ENCODE measurements around the gene PSMB8.
A peak's percentile ranks its signal among the peaks of the same experiment; 100 is the strongest.

The PSMB8 gene

GRCh38 chr6:32839356-32839755, 4.5 kb downstream of the PSMB8 start:
- POLR2A ChIA-PET (ENCODE audit: low non-redundant PET): interaction anchor here (1.7 kb wide), 1 partner anchor 14 kb away, joined by 10 read pairs; the partner anchor contains the start of genes PSMB9 and TAP1
- CTCF ChIA-PET: interaction anchor here (0.6 to 3.1 kb wide), 13 partner anchors 15 to 1572 kb away, joined by 3 to 55 read pairs (median 4); partner anchors contain the start of genes PSMB9 and TAP1
- peak overlapping the region; percentile 85 for H3K27ac ChIP-seq
- TF ChIP-seq, protein P1, sequence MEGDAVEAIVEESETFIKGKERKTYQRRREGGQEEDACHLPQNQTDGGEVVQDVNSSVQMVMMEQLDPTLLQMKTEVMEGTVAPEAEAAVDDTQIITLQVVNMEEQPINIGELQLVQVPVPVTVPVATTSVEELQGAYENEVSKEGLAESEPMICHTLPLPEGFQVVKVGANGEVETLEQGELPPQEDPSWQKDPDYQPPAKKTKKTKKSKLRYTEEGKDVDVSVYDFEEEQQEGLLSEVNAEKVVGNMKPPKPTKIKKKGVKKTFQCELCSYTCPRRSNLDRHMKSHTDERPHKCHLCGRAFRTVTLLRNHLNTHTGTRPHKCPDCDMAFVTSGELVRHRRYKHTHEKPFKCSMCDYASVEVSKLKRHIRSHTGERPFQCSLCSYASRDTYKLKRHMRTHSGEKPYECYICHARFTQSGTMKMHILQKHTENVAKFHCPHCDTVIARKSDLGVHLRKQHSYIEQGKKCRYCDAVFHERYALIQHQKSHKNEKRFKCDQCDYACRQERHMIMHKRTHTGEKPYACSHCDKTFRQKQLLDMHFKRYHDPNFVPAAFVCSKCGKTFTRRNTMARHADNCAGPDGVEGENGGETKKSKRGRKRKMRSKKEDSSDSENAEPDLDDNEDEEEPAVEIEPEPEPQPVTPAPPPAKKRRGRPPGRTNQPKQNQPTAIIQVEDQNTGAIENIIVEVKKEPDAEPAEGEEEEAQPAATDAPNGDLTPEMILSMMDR (conservative IDR thresholded peaks at IDR 0.05; ENCODE audit: low read depth): no peak
- no peak for DNase-seq (ENCODE audit: low spot score)

DNA sequence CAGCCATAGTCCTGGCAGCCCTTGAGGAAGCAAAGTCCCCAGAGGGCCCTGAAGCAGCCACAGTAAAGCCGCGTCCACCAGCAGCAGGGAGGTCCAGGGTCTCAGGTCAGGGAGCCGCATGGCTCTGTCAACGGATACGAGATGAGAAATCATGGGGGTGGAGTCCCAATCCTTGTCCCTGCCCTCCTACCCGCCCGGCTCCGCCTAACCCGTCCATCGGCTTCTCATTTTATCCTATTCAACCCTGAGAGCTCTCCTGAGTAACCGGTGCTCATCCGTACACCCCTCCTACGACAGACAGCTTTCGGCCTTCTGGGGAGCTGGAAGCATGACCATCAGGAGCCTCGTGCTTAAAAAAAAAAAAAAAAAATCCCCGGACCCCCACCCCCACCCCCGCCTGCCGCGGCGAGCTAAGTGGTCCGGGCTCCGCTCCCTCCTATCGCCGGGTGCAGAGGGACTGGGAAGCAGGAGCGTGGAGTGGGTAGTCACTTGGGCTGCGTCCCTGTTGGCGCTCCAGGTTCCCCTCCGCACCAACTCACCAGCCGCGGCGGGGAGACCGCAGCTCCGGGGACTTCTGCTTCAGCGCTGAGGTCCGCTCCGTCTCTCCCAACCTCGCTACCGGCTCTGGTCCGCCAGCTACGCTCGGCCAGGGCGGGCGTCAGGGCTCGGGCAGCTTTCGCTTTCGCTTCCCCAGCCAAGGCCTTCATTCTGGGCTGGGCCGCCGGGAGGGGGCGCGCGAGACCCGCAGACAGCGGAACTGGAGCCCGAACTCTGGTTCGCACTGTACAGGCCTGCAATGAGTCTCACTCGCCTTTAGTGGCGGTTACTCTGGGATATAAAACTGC, 5.5 kb downstream of the PSMB8 start, which contains the start of gene TAP2:
TAP2 (minus strand) TSS at position 626 of the 845 bp plus-strand sequence; CDS start at position 120, 506 bp downstream.
- CTCF ChIA-PET: interaction anchor here (0.6 to 3.1 kb wide), 18 partner anchors 12 to 396 kb away, joined by 3 to 55 read pairs (median 4); partner anchors contain the start of genes PSMB9 and TAP1
- POLR2A ChIA-PET (ENCODE audit: low non-redundant PET): interaction anchor here (0.5 to 1.7 kb wide), 4 partner anchors 15 to 746 kb away, joined by 4 to 10 read pairs (median 8); partner anchors contain the start of genes PSMB9 and TAP1
- TF ChIP-seq, protein P1 (conservative IDR thresholded peaks at IDR 0.05; ENCODE audit: low read depth): peak; percentile 94
- DNase-seq (ENCODE audit: low spot score): peak; percentile 95
- H3K27ac ChIP-seq: peak within 1 kb of the TSS; percentile 85

- ChIA-PET CTCF (interaction anchor here (0.6 to 3.1 kb wide), 7 partner anchors 12 to 109 kb away, joined by 3 to 55 read pairs (median 8); partner anchors contain the start of genes PSMB9 and TAP1), POLR2A (ENCODE audit: low non-redundant PET) (interaction anchor here (1.4 to 1.7 kb wide), 2 partner anchors 16 to 30 kb away, joined by 10 read pairs; partner anchors contain the start of genes PSMB9 and TAP1)
- peak overlapping the region; percentile 85 for H3K27ac ChIP-seq
- TF ChIP-seq, protein P1 (conservative IDR thresholded peaks at IDR 0.05; ENCODE audit: low read depth): no peak
- peak; percentile 50 for DNase-seq (ENCODE audit: low spot score)
These were observed 6.2 kb downstream of the PSMB8 start for GRCh38 chr6:32837651-32838113.

DNA sequence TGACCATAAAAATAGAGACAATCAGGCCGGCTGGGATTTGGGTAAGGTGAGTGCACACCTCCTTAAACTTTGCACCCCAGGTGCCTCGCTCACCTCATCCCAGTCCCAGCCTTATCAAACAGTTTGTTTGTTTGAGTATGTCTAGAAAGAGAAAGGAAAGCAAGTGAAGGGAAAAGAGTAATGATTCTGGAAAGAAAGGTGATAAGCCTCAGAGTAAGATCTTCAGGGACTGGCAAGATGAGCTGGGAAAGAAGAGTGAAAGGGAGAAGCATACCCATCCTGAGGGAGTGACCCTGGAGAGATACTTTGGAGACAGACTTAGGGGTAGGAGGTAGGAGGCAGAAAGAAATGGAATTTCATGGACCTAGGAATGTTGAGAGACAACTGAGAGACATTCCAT, 7.0 kb downstream of the PSMB8 start:
- ChIA-PET POLR2A (ENCODE audit: low non-redundant PET) (no interaction called here), CTCF (interaction anchor here (0.6 kb wide), 1 partner anchor 282 kb away, joined by 3 read pairs; no protein-coding TSS in a partner anchor)
- no peak overlapping the region for H3K27ac ChIP-seq
- no peak for DNase-seq (ENCODE audit: low spot score)
- TF ChIP-seq, protein P1 (conservative IDR thresholded peaks at IDR 0.05; ENCODE audit: low read depth): no peak

GRCh38 chr6:32835167-32835893, 8.5 kb downstream of the PSMB8 start:
- no peak for DNase-seq (ENCODE audit: low spot score)
- no peak overlapping the region for H3K27ac ChIP-seq
- TF ChIP-seq, protein P1 (conservative IDR thresholded peaks at IDR 0.05; ENCODE audit: low read depth): no peak
- ChIA-PET POLR2A (ENCODE audit: low non-redundant PET) (no interaction called here), CTCF (interaction anchor here (0.6 kb wide), 1 partner anchor 113 kb away, joined by 3 read pairs; no protein-coding TSS in a partner anchor)

- CTCF ChIA-PET: no interaction called here
- no peak for DNase-seq (ENCODE audit: low spot score)
- POLR2A ChIA-PET (ENCODE audit: low non-redundant PET): no interaction called here
- no peak overlapping the region for H3K27ac ChIP-seq
- TF ChIP-seq, protein P1 (conservative IDR thresholded peaks at IDR 0.05; ENCODE audit: low read depth): no peak
These were observed 10.2 kb downstream of the PSMB8 start for GRCh38 chr6:32833664-32834063.
